ENCODE data around the gene TULP4. TPM values are rescaled to one million over a fixed set of nuclear protein-coding genes. Genes with fewer than 3 reads are reported as not detected.

TULP4 gene
- total RNA-seq, 1 experiment from 2014 or later, result 21.5 TPM

DNA sequence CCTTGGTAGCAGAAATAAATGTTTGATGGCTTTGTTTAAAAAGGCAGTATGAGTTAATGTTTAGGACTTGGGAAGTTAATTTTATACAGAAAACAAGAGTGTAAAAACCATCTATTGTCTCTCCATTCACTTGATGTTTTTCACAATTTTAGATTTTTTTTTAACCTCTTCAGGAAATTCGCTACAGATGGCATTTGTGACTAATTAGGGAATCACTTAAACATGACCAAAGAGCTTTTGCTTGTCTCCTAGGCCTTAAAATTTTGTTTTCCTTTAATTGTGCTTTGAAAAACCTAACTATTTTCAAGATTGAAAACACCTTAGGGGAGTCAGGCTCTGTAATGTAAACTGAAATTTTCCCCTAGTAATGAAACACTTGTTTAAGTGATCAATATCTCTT lies 17.3 kb downstream of the TULP4 start:
- H3K9me3 ChIP-seq (ENCODE audit: low read length), result no peaks in the 10 kb centered on the region
- TF ChIP-seq EZH2phosphoT487 (IDR thresholded peaks at IDR 0.05; ENCODE audit: borderline replicate concordance, low read length) (no peak), EZH2 (IDR thresholded peaks at IDR 0.05; ENCODE audit: low read length, unreplicated experiment) (no peak)
- TF ChIP-seq, protein P1, sequence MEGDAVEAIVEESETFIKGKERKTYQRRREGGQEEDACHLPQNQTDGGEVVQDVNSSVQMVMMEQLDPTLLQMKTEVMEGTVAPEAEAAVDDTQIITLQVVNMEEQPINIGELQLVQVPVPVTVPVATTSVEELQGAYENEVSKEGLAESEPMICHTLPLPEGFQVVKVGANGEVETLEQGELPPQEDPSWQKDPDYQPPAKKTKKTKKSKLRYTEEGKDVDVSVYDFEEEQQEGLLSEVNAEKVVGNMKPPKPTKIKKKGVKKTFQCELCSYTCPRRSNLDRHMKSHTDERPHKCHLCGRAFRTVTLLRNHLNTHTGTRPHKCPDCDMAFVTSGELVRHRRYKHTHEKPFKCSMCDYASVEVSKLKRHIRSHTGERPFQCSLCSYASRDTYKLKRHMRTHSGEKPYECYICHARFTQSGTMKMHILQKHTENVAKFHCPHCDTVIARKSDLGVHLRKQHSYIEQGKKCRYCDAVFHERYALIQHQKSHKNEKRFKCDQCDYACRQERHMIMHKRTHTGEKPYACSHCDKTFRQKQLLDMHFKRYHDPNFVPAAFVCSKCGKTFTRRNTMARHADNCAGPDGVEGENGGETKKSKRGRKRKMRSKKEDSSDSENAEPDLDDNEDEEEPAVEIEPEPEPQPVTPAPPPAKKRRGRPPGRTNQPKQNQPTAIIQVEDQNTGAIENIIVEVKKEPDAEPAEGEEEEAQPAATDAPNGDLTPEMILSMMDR (conservative IDR thresholded peaks at IDR 0.05; ENCODE audit: low read depth, low read length), result no peak
- H3F3A ChIP-seq (ENCODE audit: low read length, unreplicated experiment), result no peaks in the 10 kb centered on the region
- H3K27ac ChIP-seq (ENCODE audit: low read length), result no peak overlapping the region
- H4K20me1 ChIP-seq (ENCODE audit: low read length), result no peaks in the 10 kb centered on the region
- intact Hi-C loops (cut with micrococcal nuclease), result no loop called here
- no peak overlapping the region for H2AFZ ChIP-seq (ENCODE audit: low read length)
- H3K36me3 ChIP-seq (ENCODE audit: low read depth, low read length), result no peaks in the 10 kb centered on the region
- no peak overlapping the region for H3K4me3 ChIP-seq (ENCODE audit: low read length)
- no TSS peak for BruUV-seq (replicated peaks)
- H3K4me1 ChIP-seq (ENCODE audit: insufficient read depth, low read length), result no peaks in the 10 kb centered on the region
- no peak for DNase-seq
- ChIA-PET CTCF (no interaction called here), POLR2A (ENCODE audit: unreplicated experiment) (no interaction called here)
- no peak overlapping the region for H3K9ac ChIP-seq (ENCODE audit: low read length)
- no peaks in the 10 kb centered on the region for H3K27me3 ChIP-seq (ENCODE audit: low read length)
- peaks cover 41% of the 10 kb centered on the region for H3K79me2 ChIP-seq (ENCODE audit: low read length)
- ATAC-seq, result no peak
- H3K9me2 ChIP-seq (replicated peaks; ENCODE audit: low read length), result no peaks in the 10 kb centered on the region
- no peak overlapping the region for H3K4me2 ChIP-seq (ENCODE audit: low read length)

DNA sequence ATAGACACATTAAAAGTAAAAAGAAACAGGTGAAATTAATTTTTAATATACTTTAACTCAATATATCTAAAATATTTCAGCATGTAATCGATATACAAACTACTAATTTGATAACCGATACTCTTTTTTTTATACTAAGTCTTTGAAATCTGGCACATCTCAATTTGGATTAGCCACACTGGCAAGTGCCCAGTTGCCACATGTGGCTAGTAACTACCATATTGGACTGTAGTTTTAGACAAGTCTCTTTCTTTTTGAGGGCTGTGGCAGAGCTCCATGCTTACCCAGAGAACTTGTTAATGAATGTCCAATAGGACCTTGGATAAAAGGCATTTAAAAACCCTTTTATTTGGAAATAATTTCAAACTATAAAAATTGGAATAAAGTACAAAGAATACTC lies 17.8 kb downstream of the TULP4 start:
- ChIA-PET POLR2A (ENCODE audit: unreplicated experiment) (no interaction called here), CTCF (no interaction called here)
- no peak overlapping the region for H3K27ac ChIP-seq (ENCODE audit: low read length)
- H3F3A ChIP-seq (ENCODE audit: low read length, unreplicated experiment), result no peaks in the 10 kb centered on the region
- no peaks in the 10 kb centered on the region for H3K36me3 ChIP-seq (ENCODE audit: low read depth, low read length)
- H3K27me3 ChIP-seq (ENCODE audit: low read length), result no peaks in the 10 kb centered on the region
- intact Hi-C loops (cut with micrococcal nuclease), result no loop called here
- H3K4me3 ChIP-seq (ENCODE audit: low read length), result no peak overlapping the region
- H3K9ac ChIP-seq (ENCODE audit: low read length), result no peak overlapping the region
- H3K4me2 ChIP-seq (ENCODE audit: low read length), result no peak overlapping the region
- TF ChIP-seq EZH2 (IDR thresholded peaks at IDR 0.05; ENCODE audit: low read length, unreplicated experiment) (no peak), EZH2phosphoT487 (IDR thresholded peaks at IDR 0.05; ENCODE audit: borderline replicate concordance, low read length) (no peak)
- TF ChIP-seq, protein P1 (conservative IDR thresholded peaks at IDR 0.05; ENCODE audit: low read depth, low read length), result no peak
- H2AFZ ChIP-seq (ENCODE audit: low read length), result no peak overlapping the region
- no peaks in the 10 kb centered on the region for H3K9me2 ChIP-seq (replicated peaks; ENCODE audit: low read length)
- H4K20me1 ChIP-seq (ENCODE audit: low read length), result no peaks in the 10 kb centered on the region
- DNase-seq, result no peak
- peaks cover 36% of the 10 kb centered on the region for H3K79me2 ChIP-seq (ENCODE audit: low read length)
- no peaks in the 10 kb centered on the region for H3K4me1 ChIP-seq (ENCODE audit: insufficient read depth, low read length)
- no TSS peak for BruUV-seq (replicated peaks)
- H3K9me3 ChIP-seq (ENCODE audit: low read length), result no peaks in the 10 kb centered on the region
- no peak for ATAC-seq

DNA sequence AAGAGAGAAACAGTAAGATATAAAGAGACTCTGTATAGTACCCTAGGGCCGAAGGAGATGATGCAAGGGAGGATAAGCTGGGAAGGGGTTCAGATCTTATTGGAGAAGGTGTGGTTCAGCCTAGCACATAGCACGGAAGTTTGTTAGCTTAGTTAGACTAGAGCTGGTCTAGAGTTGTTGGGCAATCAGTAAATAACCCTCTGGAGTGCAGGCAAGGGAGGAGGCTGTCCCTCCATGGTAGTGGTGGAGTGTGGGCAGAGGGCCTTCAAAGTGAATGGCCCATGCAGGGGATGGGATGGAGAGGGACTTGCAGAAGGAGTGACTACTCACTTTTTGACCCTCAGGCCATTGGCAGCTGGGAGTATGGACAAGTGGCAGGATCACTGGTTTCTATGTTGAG lies 20.0 kb downstream of the TULP4 start:
- Histone ChIP-seq H3K4me3 (ENCODE audit: low read length) (no peak overlapping the region), H3K9me3 (ENCODE audit: low read length) (no peaks in the 10 kb centered on the region), H3K27me3 (ENCODE audit: low read length) (no peaks in the 10 kb centered on the region), H3K4me2 (ENCODE audit: low read length) (no peak overlapping the region), H3K9ac (ENCODE audit: low read length) (no peak overlapping the region), H3K4me1 (ENCODE audit: insufficient read depth, low read length) (no peaks in the 10 kb centered on the region), H3F3A (ENCODE audit: low read length, unreplicated experiment) (no peaks in the 10 kb centered on the region), H3K36me3 (ENCODE audit: low read depth, low read length) (no peaks in the 10 kb centered on the region), H3K27ac (ENCODE audit: low read length) (no peak overlapping the region), H3K9me2 (replicated peaks; ENCODE audit: low read length) (no peaks in the 10 kb centered on the region), H3K79me2 (ENCODE audit: low read length) (peaks cover 19% of the 10 kb centered on the region), H2AFZ (ENCODE audit: low read length) (no peak overlapping the region), H4K20me1 (ENCODE audit: low read length) (no peaks in the 10 kb centered on the region)
- intact Hi-C loops (cut with micrococcal nuclease), result no loop called here
- ChIA-PET CTCF (no interaction called here), POLR2A (ENCODE audit: unreplicated experiment) (no interaction called here)
- no peak for DNase-seq
- ATAC-seq, result no peak
- BruUV-seq (replicated peaks), result no TSS peak
- TF ChIP-seq EZH2phosphoT487 (IDR thresholded peaks at IDR 0.05; ENCODE audit: borderline replicate concordance, low read length) (no peak), EZH2 (IDR thresholded peaks at IDR 0.05; ENCODE audit: low read length, unreplicated experiment) (no peak)
- TF ChIP-seq, protein P1 (conservative IDR thresholded peaks at IDR 0.05; ENCODE audit: low read depth, low read length), result no peak

Data from PC-3 (cell line).